ENCODE data around the gene BUD23.
"Not testable (repeated sequence)": the region's sequence is repeated elsewhere in the genome, so short reads cannot be mapped to it uniquely, and the experiment has no call there.

The BUD23 gene

DNA sequence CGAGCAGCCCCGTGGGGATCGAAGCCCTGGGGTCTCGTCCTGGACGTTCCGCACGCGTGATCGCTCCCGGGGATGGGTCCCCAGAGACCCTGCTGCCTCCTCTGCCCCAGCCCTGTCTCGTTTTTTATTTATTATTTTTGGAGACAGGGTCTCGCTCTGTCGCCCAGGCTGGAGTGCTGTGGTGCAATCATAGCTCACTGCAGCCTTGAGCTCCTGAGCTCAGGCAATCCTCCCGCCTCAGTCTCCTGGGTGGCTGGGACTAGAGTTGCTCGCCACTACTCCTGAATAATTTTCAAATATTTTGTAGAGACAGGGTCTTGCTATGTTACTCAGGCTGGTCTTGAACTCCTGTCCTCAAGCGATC, 36.4 kb downstream of the BUD23 start:
- DNase-seq = no peak

DNA sequence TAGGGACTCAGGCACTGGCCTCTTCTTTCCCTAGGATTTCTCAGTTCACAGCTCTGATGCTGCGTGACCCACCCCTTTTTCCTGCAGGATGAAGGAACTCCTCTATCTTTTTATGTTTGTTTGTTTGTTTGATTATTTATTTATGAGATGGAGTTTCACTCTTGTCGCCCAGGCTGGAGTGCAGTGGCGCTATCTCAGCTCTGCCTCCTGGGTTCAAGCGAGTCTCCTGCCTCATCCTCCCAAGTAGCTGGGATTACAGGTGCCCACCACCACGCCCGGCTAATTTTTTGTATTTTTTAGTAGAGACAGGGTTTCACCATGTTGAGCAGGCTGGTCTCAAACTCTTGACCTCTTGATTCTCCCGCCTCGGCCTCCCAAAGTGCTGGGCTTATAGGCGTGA, 37.0 kb downstream of the BUD23 start:
- DNase-seq = not testable (repeated sequence)

DNA sequence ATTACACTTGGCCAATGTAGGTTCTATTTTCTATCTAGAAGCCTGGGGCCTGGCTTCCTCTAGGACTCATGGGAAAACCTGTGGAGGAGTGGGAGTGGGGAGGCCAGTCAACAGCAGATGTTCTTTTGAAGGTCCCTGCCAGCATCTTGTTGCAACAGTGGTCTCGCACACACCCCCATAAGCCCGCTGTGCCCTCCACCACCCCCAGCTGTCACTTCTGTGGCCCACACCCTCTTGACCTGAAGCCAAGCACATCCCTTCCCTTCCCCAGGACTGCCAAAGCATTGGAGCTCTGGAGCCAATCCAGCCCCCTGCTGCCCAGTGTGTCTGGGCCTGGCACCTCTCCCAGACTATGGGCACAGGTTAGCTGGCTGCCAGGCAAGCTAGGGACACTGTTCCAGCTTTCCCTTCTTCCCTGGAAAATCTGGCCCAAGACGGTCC, 38.0 kb downstream of the BUD23 start:
- no peak for DNase-seq

DNA sequence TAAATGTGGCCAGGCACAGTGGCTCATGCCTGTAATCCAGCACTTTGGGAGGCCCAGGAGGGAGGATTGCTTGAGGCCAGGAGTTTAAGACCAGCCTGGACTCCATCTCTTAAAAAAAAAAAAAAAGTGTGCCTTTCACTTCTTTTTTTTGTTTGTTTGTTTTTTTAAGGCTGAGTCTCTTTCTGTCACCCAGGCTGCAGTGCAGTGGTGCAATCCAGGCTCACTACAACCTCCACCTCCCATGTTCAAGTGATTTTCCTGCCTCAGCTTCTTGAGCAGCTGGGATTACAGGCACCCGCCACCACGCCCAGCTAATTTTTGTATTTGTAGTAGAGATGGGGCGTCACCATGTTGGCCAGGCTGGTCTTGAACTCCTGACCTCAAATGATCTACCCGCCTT, 38.8 kb downstream of the BUD23 start:
- not testable (repeated sequence) for DNase-seq

GRCh38 chr7:73722785-73723184, 39.4 kb downstream of the BUD23 start:
- no peak for DNase-seq

- no peak for DNase-seq
Measured at GRCh38 chr7:73723813-73724212, 40.4 kb downstream of the BUD23 start.

DNA sequence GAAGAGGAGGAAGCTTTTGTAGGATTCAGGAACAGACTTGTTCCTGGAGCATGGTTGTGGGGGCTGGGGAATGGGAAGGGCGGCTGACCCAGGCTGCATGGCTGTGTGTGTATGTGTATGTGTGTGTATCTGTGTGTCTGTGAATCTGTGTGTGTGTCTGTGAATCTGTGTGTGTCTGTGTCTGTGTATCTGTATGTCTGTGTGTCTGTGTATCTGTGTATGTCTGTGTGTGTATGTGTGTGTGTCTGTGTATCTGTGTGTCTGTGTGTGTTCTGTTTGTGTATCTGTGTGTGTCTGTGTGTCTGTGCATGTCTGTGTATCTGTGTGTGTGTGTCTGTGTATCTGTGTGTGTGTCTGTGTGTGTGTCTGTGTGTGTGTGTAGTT, 42.7 kb downstream of the BUD23 start:
- DNase-seq = no peak

- no peak for DNase-seq
Measured at GRCh38 chr7:73727952-73728351, 44.6 kb downstream of the BUD23 start.

- DNase-seq = no peak
Measured at GRCh38 chr7:73728551-73728950, 45.2 kb downstream of the BUD23 start.

GRCh38 chr7:73730485-73730884, 47.1 kb downstream of the BUD23 start:
- no peak for DNase-seq

GRCh38 chr7:73732397-73732796, 49.0 kb downstream of the BUD23 start:
- DNase-seq = no peak

- DNase-seq = peak; percentile 86
Measured at GRCh38 chr7:73734619-73735527, 51.5 kb downstream of the BUD23 start.

- DNase-seq = no peak
Measured at GRCh38 chr7:73735528-73735905, 52.1 kb downstream of the BUD23 start.

GRCh38 chr7:73736885-73737284, 53.5 kb downstream of the BUD23 start:
- DNase-seq = no peak

GRCh38 chr7:73737491-73738219, 54.3 kb downstream of the BUD23 start:
- DNase-seq = no peak

- peak; percentile 81 for DNase-seq
Measured at GRCh38 chr7:73738220-73738611, 54.8 kb downstream of the BUD23 start.

DNA sequence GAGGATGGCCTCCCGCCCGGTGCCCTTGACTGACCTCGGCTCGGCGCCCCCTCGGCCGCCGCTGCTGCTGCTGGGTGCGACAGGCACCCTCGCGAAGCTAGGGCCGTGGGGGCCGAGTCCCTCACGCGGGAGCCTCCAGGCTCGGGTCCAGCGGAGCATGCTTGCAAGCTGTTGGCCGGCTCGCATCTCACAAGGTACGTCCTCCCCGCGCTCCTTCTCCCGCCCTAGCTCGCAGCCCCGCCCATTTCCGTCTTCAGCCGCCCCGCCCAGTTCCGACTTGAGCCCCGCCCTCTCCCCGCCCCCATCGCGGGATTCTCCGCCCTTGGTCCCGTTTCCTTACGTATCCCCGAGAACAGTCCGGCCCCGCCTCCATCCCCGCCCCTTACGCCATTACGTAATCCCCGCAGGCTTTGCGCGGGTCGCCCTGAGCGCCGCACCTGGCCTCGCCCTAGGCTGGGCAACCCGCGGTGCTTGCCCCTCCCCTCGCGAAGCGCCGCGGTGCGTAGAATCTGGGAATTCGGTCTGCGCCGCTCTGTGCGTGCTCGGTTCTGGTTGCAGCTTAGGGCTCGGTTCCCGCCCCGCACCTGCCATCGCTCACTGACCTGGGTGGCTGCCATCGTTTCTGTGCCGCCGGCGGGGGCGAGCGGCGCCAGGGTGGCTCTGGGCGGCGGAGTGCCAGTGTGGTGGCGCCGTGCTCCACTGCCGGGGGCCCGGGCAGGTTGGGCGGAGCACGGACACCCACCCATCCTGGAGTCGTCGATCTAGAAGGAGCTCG, 55.4 kb downstream of the BUD23 start, which contains the start of gene ABHD11:
ABHD11 (minus strand) TSS at position 191 of the 775 bp plus-strand sequence; CDS start at position 159, 32 bp downstream.
- DNase-seq = peak; percentile 99

DNA sequence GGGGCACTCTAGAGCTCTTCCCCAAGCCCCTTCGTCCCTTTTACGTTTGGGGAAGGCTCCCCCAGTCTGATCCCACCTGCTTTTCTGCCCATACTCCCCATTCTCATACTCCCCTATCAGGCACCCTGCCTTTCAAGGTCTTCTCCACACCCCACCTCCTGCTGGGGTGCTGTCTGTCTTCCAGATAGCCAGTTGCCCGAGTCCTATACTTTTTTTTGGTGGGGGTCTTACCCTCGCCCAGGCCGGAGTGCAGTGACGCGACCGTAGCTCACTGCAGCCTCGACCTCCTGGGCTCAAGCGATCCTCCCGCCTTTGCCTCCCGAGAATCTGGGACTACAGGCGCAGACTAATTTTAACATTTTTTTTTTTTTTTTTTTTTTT, 56.0 kb downstream of the BUD23 start:
- DNase-seq = no peak

GRCh38 chr7:73740212-73740611, 56.8 kb downstream of the BUD23 start:
- no peak for DNase-seq

- no peak for DNase-seq
Measured at GRCh38 chr7:73740771-73741170, 57.4 kb downstream of the BUD23 start.

GRCh38 chr7:73741600-73741999, 58.2 kb downstream of the BUD23 start:
- DNase-seq = no peak

DNA sequence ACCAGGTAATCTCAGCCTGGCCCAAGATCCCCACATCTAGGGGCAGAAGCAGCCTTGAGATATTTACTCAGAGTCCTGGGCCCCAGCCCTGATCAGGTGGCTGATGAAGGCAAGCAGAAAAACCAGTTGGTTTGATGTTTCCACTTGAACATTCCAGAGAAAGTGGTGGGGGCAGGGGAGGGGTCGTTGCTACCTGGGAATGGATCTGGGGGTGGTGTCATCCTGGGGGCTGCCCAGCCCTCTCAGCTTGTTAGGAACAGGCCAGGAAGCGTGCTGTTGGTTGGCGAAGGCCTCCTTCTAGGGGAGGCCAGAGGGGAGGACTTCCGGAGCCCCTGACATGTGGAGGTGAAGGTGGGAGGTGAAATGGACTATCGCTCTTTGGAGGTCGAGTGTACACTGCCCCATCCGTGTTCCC, 58.9 kb downstream of the BUD23 start:
- no peak for DNase-seq

Measured in CD4-positive, alpha-beta T cell treated with Interleukin-17A for 4 hours (primary cell).